Erythroblast (primary cell): ENCODE measurements around the gene FBXO11.

Experiments used
- GATA1 ChIP-seq: IDR thresholded peaks from 2 replicates; pipeline ENCODE4 v1.6.1; 2011; ENCODE audit warnings: low read depth, mild to moderate bottlenecking, control low read depth, low read length, moderate library complexity
- POLR2A ChIP-seq: IDR thresholded peaks from 2 replicates; pipeline ENCODE4 v1.6.1; 2011; ENCODE audit warnings: mild to moderate bottlenecking, low read length

- no peak for TF ChIP-seq POLR2A
- no peak for TF ChIP-seq GATA1
These were observed 56.9 kb downstream of the FBXO11 start for GRCh38 chr2:47849368-47849767.
